Mesendoderm (in vitro differentiated cells): ENCODE measurements around the gene MTMR10.

Experiments
- DNase-seq: peaks from one replicate; pipeline ENCODE4 v3.0.0; 2013
- H2AK5ac ChIP-seq: 2 replicates; pipeline ENCODE4 v1.6.1; 2013; ENCODE audit warnings: low read length, inconsistent platforms
- H2BK120ac ChIP-seq: 2 replicates; pipeline ENCODE4 v1.6.1; 2013; ENCODE audit warnings: low read depth, mild to moderate bottlenecking, low read length, moderate library complexity, mixed read lengths
- H2BK15ac ChIP-seq: replicated peaks from 2 replicates; pipeline ENCODE4 v1.6.1; 2013; ENCODE audit warnings: low read depth, mild to moderate bottlenecking, moderate library complexity
- H2BK5ac ChIP-seq: 2 replicates; pipeline ENCODE4 v1.6.1; 2013; ENCODE audit warnings: low read length, inconsistent platforms
- H3K18ac ChIP-seq: 2 replicates; pipeline ENCODE4 v1.6.1; 2013; ENCODE audit warnings: mild to moderate bottlenecking, low read length, mixed read lengths
- H3K23ac ChIP-seq: one replicate; pipeline ENCODE4 v1.6.1; 2013; ENCODE audit warnings: low read length
- H3K27ac ChIP-seq: 2 replicates; pipeline ENCODE4 v1.5.1; 2013; ENCODE audit warnings: low read depth, mild to moderate bottlenecking, inconsistent platforms, low read length, moderate library complexity
- H3K27me3 ChIP-seq: 2 replicates; pipeline ENCODE4 v1.6.1; 2013; ENCODE audit warnings: low read length, control low read depth, mild to moderate bottlenecking, inconsistent platforms; ENCODE audit not compliant: insufficient read depth, poor library complexity
- H3K36me3 ChIP-seq: 2 replicates; pipeline ENCODE4 v1.6.1; 2013; ENCODE audit warnings: low read length, inconsistent platforms; ENCODE audit not compliant: control insufficient read depth, insufficient read depth
- H3K4ac ChIP-seq: one replicate; pipeline ENCODE4 v1.6.1; 2013; ENCODE audit warnings: low read depth, mild to moderate bottlenecking, low read length, moderate library complexity
- H3K4me1 ChIP-seq: 2 replicates; pipeline ENCODE4 v1.6.1; 2013; ENCODE audit warnings: low read depth, low read length, inconsistent platforms; ENCODE audit not compliant: control insufficient read depth
- H3K4me2 ChIP-seq: 2 replicates; pipeline ENCODE4 v1.6.1; 2013; ENCODE audit warnings: low read length
- H3K4me3 ChIP-seq: 2 replicates; pipeline ENCODE4 v1.5.1; 2013; ENCODE audit warnings: mild to moderate bottlenecking, low read length
- H3K56ac ChIP-seq: one replicate; pipeline ENCODE4 v1.6.1; 2013; ENCODE audit warnings: low read length
- H3K79me1 ChIP-seq: 2 replicates; pipeline ENCODE4 v1.6.1; 2013; ENCODE audit warnings: low read length, inconsistent platforms
- H3K79me2 ChIP-seq: 2 replicates; pipeline ENCODE4 v1.6.1; 2013; ENCODE audit warnings: mild to moderate bottlenecking, low read length; ENCODE audit not compliant: control insufficient read depth, insufficient read depth
- H3K9ac ChIP-seq: 2 replicates; pipeline ENCODE4 v1.6.1; 2013; ENCODE audit warnings: low read length, inconsistent platforms
- H4K5ac ChIP-seq: one replicate; pipeline ENCODE4 v1.6.1; 2013; ENCODE audit warnings: low read length
- H4K8ac ChIP-seq: one replicate; pipeline ENCODE4 v1.6.1; 2013; ENCODE audit warnings: low read depth, mild to moderate bottlenecking, control low read depth, low read length, moderate library complexity
- WGBS: extraction: QIAGEN DNeasy Blood & Tissue Kit; methylation state at CpG from one replicate; pipeline ENCODE4 v1.1.7; 2013; ENCODE audit warnings: low lambda C conversion rate, missing lambda C conversion rate; ENCODE audit not compliant: insufficient coverage; ENCODE audit errors: extremely low coverage; 5-methylcytosine and 5-hydroxymethylcytosine counted together

Gene MTMR10

GRCh38 chr15:30921106-30921505, 70.3 kb downstream of the MTMR10 start:
- Histone ChIP-seq H4K5ac (no peak overlapping the region), H4K8ac (no peak overlapping the region), H3K23ac (no peak overlapping the region), H2BK5ac (no peak overlapping the region), H2AK5ac (no peak overlapping the region), H3K36me3 (peaks cover 6% of the 10 kb centered on the region), H2BK15ac (no peak overlapping the region), H3K56ac (no peak overlapping the region), H3K4me3 (no peak overlapping the region), H3K27me3 (no peaks in the 10 kb centered on the region), H3K9ac (no peak overlapping the region), H3K18ac (no peak overlapping the region), H2BK120ac (no peak overlapping the region), H3K4me1 (peaks cover 4% of the 10 kb centered on the region), H3K4me2 (no peak overlapping the region), H3K79me2 (no peaks in the 10 kb centered on the region), H3K79me1 (no peaks in the 10 kb centered on the region), H3K4ac (no peak overlapping the region), H3K27ac (no peak overlapping the region)
- WGBS, result no CpG with 5 or more reads among the region's 4 CpGs
- DNase-seq, result no peak

- H2BK5ac ChIP-seq, result no peak overlapping the region
- H3K4me1 ChIP-seq, result peaks cover 4% of the 10 kb centered on the region
- H4K5ac ChIP-seq, result no peak overlapping the region
- H3K27me3 ChIP-seq, result no peaks in the 10 kb centered on the region
- H3K4me3 ChIP-seq, result no peak overlapping the region
- no peak overlapping the region for H3K9ac ChIP-seq
- no peaks in the 10 kb centered on the region for H3K79me1 ChIP-seq
- DNase-seq, result no peak
- no peaks in the 10 kb centered on the region for H3K79me2 ChIP-seq
- H3K23ac ChIP-seq, result no peak overlapping the region
- H3K36me3 ChIP-seq, result peaks cover 4% of the 10 kb centered on the region
- no peak overlapping the region for H4K8ac ChIP-seq
- H3K4ac ChIP-seq, result no peak overlapping the region
- no peak overlapping the region for H3K27ac ChIP-seq
- WGBS, result 100% methylated on average over 1 of the region's 5 CpGs
- no peak overlapping the region for H3K4me2 ChIP-seq
- no peak overlapping the region for H2BK15ac ChIP-seq
- no peak overlapping the region for H3K56ac ChIP-seq
- no peak overlapping the region for H3K18ac ChIP-seq
- no peak overlapping the region for H2BK120ac ChIP-seq
- H2AK5ac ChIP-seq, result no peak overlapping the region
Measured at GRCh38 chr15:30919877-30920550, 71.4 kb downstream of the MTMR10 start.

- Histone ChIP-seq H4K5ac (no peak overlapping the region), H4K8ac (no peak overlapping the region), H3K79me2 (no peaks in the 10 kb centered on the region), H3K9ac (no peak overlapping the region), H2BK15ac (no peak overlapping the region), H3K79me1 (no peaks in the 10 kb centered on the region), H3K4me1 (peaks cover 4% of the 10 kb centered on the region), H2AK5ac (no peak overlapping the region), H2BK120ac (no peak overlapping the region), H3K36me3 (peaks cover 2% of the 10 kb centered on the region), H3K18ac (no peak overlapping the region), H3K4me3 (no peak overlapping the region), H3K23ac (no peak overlapping the region), H3K27me3 (no peaks in the 10 kb centered on the region), H3K56ac (no peak overlapping the region), H3K27ac (no peak overlapping the region), H3K4ac (no peak overlapping the region), H2BK5ac (no peak overlapping the region), H3K4me2 (no peak overlapping the region)
- DNase-seq, result no peak
- no CpG with 5 or more reads among the region's 5 CpGs for WGBS
Measured at GRCh38 chr15:30918366-30918765, 73.1 kb downstream of the MTMR10 start.

- no peak for DNase-seq
- Histone ChIP-seq H3K4me3 (no peak overlapping the region), H2AK5ac (no peak overlapping the region), H3K4ac (no peak overlapping the region), H4K5ac (no peak overlapping the region), H3K79me2 (no peaks in the 10 kb centered on the region), H3K36me3 (peaks cover 2% of the 10 kb centered on the region), H2BK15ac (no peak overlapping the region), H4K8ac (no peak overlapping the region), H3K27ac (no peak overlapping the region), H3K4me1 (peaks cover 3% of the 10 kb centered on the region), H2BK5ac (no peak overlapping the region), H3K9ac (no peak overlapping the region), H3K56ac (no peak overlapping the region), H3K18ac (no peak overlapping the region), H2BK120ac (no peak overlapping the region), H3K27me3 (no peaks in the 10 kb centered on the region), H3K4me2 (no peak overlapping the region), H3K79me1 (no peaks in the 10 kb centered on the region), H3K23ac (no peak overlapping the region)
- no CpG with 5 or more reads among the region's 1 CpG for WGBS
Measured at GRCh38 chr15:30917675-30918074, 73.8 kb downstream of the MTMR10 start.

GRCh38 chr15:30917013-30917412, 74.4 kb downstream of the MTMR10 start:
- no peak overlapping the region for H2BK5ac ChIP-seq
- no peak overlapping the region for H3K4me2 ChIP-seq
- no peak overlapping the region for H3K56ac ChIP-seq
- no peak overlapping the region for H3K27ac ChIP-seq
- H3K79me2 ChIP-seq, result no peaks in the 10 kb centered on the region
- H2BK15ac ChIP-seq, result no peak overlapping the region
- no peak overlapping the region for H3K9ac ChIP-seq
- H3K36me3 ChIP-seq, result peaks cover 2% of the 10 kb centered on the region
- WGBS, result no CpG with 5 or more reads among the region's 6 CpGs
- no peak for DNase-seq
- no peak overlapping the region for H2AK5ac ChIP-seq
- no peaks in the 10 kb centered on the region for H3K27me3 ChIP-seq
- no peak overlapping the region for H3K23ac ChIP-seq
- no peak overlapping the region for H4K5ac ChIP-seq
- H3K18ac ChIP-seq, result no peak overlapping the region
- H3K4me3 ChIP-seq, result no peak overlapping the region
- H3K4ac ChIP-seq, result no peak overlapping the region
- H3K4me1 ChIP-seq, result no peaks in the 10 kb centered on the region
- H2BK120ac ChIP-seq, result no peak overlapping the region
- H4K8ac ChIP-seq, result no peak overlapping the region
- no peaks in the 10 kb centered on the region for H3K79me1 ChIP-seq

- no peak overlapping the region for H2AK5ac ChIP-seq
- no peak overlapping the region for H2BK15ac ChIP-seq
- H3K4ac ChIP-seq, result no peak overlapping the region
- H3K4me2 ChIP-seq, result no peak overlapping the region
- no peak overlapping the region for H4K8ac ChIP-seq
- no peak overlapping the region for H3K23ac ChIP-seq
- H3K18ac ChIP-seq, result no peak overlapping the region
- no peak overlapping the region for H4K5ac ChIP-seq
- H3K27me3 ChIP-seq, result no peaks in the 10 kb centered on the region
- no peaks in the 10 kb centered on the region for H3K79me2 ChIP-seq
- H2BK5ac ChIP-seq, result no peak overlapping the region
- DNase-seq, result no peak
- WGBS, result no CpG with 5 or more reads among the region's 9 CpGs
- H3K9ac ChIP-seq, result no peak overlapping the region
- H3K79me1 ChIP-seq, result no peaks in the 10 kb centered on the region
- H3K56ac ChIP-seq, result no peak overlapping the region
- H3K4me3 ChIP-seq, result no peak overlapping the region
- H3K36me3 ChIP-seq, result peaks cover 2% of the 10 kb centered on the region
- H3K4me1 ChIP-seq, result no peaks in the 10 kb centered on the region
- H3K27ac ChIP-seq, result no peak overlapping the region
- no peak overlapping the region for H2BK120ac ChIP-seq
Measured at GRCh38 chr15:30913761-30914160, 77.7 kb downstream of the MTMR10 start.
